H1 (cell line): Measurements from ENCODE around the gene ANKFN1. TPM values are rescaled to one million over a fixed set of nuclear protein-coding genes. Genes with fewer than 3 reads are reported as not detected.

Experiments
- ATF3 ChIP-seq: IDR thresholded peaks from 2 replicates; pipeline ENCODE4 v1.6.1; 2011; ENCODE audit warnings: low read depth, mild to moderate bottlenecking, low read length; ENCODE audit not compliant: insufficient read depth
- BRCA1 ChIP-seq: IDR thresholded peaks from 2 replicates; pipeline ENCODE4 v1.6.1; 2012; ENCODE audit warnings: low read depth, low read length, improper control_type of control experiment
- CHD2 ChIP-seq: IDR thresholded peaks from 2 replicates; pipeline ENCODE4 v1.6.1; 2012; ENCODE audit warnings: low read length, improper control_type of control experiment
- EGR1 ChIP-seq: IDR thresholded peaks from 2 replicates; pipeline ENCODE4 v1.6.1; 2011; ENCODE audit warnings: low read depth, low read length, borderline replicate concordance
- JUN ChIP-seq: IDR thresholded peaks from 2 replicates; pipeline ENCODE4 v1.6.1; 2011; ENCODE audit warnings: low read depth, mild to moderate bottlenecking, improper control_type of control experiment, low read length
- RFX5 ChIP-seq: IDR thresholded peaks from 2 replicates; pipeline ENCODE4 v1.6.1; 2011; ENCODE audit warnings: low read depth, low read length, improper control_type of control experiment, borderline replicate concordance
- SIRT6 ChIP-seq: IDR thresholded peaks from one replicate; pipeline ENCODE4 v1.7.1; 2012; ENCODE audit warnings: low read length, inconsistent platforms
- SP1 ChIP-seq: IDR thresholded peaks from 2 replicates; pipeline ENCODE4 v1.6.1; 2011; ENCODE audit warnings: low read depth, low read length
- SP4 ChIP-seq: IDR thresholded peaks from 2 replicates; pipeline ENCODE4 v1.6.1; 2012; ENCODE audit warnings: low read length, inconsistent platforms
- TAF7 ChIP-seq: optimal IDR thresholded peaks from 2 replicates; pipeline ENCODE3; 2011; ENCODE audit warnings: low read depth, mild to moderate bottlenecking, inconsistent platforms, low read length, moderate library complexity, borderline replicate concordance
- polyA plus RNA-seq, 7 experiments: library from polyadenylated mRNA; depleted of rRNA in 3 of 7; stranded (reverse) in 5 of 7; unstranded in 2 of 7; fragments of >200 nt in 5 of 7; fragments of 200-250 nt in 2 of 7; gene quantifications; 1 replicate in 5 of 7; 2 replicates in 1 of 7; 4 replicates in 1 of 7; pipeline versions ENCODE4 v1.2.1 to v1.2.3, GENCODE V29; 2011 to 2013; ENCODE audit warnings: missing spikeins in 2 of 7, mixed read lengths in 2 of 7
- total RNA-seq: library from RNA; stranded (reverse); fragmentation: NEBNext Ultra II Directional; extraction: Animal tissue kit (Norgen Biotek cat#: 25700); gene quantifications from 2 replicates; pipeline ENCODE4 v1.2.1, GENCODE V29; 2021
- TF ChIP-seq, protein P1 (sequence below): fragments of 300-600 bp; sonication (generic); IDR thresholded peaks from 2 replicates; pipeline ENCODE4 v1.7.1; 2012; ENCODE audit warnings: low read length, moderate library complexity, mild to moderate bottlenecking, inconsistent platforms; ENCODE audit not compliant: insufficient replicate concordance

Gene ANKFN1
- total and polyA plus RNA-seq, 2 of the 8 experiments (the other 6 are each of a cell fraction or from before 2014, with no cell fraction given), result not detected

DNA sequence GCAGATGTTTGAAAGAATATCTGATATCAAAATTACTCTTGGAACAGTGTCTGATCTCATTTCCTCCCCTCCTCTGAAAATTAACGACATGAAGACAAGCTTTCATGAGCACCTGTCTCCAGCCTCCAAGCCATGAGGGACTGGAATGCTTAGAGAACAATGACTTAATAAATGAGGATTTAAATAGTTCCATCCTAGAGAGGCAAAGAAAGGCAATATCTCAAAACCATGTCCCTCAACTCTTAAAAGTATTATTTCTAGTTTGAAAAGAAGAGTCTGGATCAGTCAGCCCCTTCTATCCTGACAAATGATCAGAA, 137.5 kb downstream of the ANKFN1 start (continued):
- TF ChIP-seq, protein P1, sequence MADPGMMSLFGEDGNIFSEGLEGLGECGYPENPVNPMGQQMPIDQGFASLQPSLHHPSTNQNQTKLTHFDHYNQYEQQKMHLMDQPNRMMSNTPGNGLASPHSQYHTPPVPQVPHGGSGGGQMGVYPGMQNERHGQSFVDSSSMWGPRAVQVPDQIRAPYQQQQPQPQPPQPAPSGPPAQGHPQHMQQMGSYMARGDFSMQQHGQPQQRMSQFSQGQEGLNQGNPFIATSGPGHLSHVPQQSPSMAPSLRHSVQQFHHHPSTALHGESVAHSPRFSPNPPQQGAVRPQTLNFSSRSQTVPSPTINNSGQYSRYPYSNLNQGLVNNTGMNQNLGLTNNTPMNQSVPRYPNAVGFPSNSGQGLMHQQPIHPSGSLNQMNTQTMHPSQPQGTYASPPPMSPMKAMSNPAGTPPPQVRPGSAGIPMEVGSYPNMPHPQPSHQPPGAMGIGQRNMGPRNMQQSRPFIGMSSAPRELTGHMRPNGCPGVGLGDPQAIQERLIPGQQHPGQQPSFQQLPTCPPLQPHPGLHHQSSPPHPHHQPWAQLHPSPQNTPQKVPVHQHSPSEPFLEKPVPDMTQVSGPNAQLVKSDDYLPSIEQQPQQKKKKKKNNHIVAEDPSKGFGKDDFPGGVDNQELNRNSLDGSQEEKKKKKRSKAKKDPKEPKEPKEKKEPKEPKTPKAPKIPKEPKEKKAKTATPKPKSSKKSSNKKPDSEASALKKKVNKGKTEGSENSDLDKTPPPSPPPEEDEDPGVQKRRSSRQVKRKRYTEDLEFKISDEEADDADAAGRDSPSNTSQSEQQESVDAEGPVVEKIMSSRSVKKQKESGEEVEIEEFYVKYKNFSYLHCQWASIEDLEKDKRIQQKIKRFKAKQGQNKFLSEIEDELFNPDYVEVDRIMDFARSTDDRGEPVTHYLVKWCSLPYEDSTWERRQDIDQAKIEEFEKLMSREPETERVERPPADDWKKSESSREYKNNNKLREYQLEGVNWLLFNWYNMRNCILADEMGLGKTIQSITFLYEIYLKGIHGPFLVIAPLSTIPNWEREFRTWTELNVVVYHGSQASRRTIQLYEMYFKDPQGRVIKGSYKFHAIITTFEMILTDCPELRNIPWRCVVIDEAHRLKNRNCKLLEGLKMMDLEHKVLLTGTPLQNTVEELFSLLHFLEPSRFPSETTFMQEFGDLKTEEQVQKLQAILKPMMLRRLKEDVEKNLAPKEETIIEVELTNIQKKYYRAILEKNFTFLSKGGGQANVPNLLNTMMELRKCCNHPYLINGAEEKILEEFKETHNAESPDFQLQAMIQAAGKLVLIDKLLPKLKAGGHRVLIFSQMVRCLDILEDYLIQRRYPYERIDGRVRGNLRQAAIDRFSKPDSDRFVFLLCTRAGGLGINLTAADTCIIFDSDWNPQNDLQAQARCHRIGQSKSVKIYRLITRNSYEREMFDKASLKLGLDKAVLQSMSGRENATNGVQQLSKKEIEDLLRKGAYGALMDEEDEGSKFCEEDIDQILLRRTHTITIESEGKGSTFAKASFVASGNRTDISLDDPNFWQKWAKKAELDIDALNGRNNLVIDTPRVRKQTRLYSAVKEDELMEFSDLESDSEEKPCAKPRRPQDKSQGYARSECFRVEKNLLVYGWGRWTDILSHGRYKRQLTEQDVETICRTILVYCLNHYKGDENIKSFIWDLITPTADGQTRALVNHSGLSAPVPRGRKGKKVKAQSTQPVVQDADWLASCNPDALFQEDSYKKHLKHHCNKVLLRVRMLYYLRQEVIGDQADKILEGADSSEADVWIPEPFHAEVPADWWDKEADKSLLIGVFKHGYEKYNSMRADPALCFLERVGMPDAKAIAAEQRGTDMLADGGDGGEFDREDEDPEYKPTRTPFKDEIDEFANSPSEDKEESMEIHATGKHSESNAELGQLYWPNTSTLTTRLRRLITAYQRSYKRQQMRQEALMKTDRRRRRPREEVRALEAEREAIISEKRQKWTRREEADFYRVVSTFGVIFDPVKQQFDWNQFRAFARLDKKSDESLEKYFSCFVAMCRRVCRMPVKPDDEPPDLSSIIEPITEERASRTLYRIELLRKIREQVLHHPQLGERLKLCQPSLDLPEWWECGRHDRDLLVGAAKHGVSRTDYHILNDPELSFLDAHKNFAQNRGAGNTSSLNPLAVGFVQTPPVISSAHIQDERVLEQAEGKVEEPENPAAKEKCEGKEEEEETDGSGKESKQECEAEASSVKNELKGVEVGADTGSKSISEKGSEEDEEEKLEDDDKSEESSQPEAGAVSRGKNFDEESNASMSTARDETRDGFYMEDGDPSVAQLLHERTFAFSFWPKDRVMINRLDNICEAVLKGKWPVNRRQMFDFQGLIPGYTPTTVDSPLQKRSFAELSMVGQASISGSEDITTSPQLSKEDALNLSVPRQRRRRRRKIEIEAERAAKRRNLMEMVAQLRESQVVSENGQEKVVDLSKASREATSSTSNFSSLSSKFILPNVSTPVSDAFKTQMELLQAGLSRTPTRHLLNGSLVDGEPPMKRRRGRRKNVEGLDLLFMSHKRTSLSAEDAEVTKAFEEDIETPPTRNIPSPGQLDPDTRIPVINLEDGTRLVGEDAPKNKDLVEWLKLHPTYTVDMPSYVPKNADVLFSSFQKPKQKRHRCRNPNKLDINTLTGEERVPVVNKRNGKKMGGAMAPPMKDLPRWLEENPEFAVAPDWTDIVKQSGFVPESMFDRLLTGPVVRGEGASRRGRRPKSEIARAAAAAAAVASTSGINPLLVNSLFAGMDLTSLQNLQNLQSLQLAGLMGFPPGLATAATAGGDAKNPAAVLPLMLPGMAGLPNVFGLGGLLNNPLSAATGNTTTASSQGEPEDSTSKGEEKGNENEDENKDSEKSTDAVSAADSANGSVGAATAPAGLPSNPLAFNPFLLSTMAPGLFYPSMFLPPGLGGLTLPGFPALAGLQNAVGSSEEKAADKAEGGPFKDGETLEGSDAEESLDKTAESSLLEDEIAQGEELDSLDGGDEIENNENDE, result no peak
- no peak for TF ChIP-seq SP4
- no peak for TF ChIP-seq ATF3
- no peak for TF ChIP-seq SP1
- TF ChIP-seq BRCA1, result no peak
- no peak for TF ChIP-seq JUN
- no peak for TF ChIP-seq CHD2
- TF ChIP-seq EGR1, result no peak
- no peak for TF ChIP-seq TAF7
- TF ChIP-seq RFX5, result no peak
- TF ChIP-seq SIRT6, result no peak
